HEK293T (cell line): ENCODE measurements around the gene CAPN13.

Experiments
- CTCF ChIA-PET: fragments of 350-600 bp; formaldehyde crosslinking; extraction: SDS; loops from one replicate; lab custom pipeline; 2021; ENCODE audit warnings: antibody characterized with exemption, inconsistent platforms; lab: Yijun Ruan, JAX
- POLR2A ChIA-PET: fragments of 350-600 bp; formaldehyde crosslinking; extraction: SDS; loops from one replicate; lab custom pipeline; 2020; ENCODE audit warnings: antibody characterized with exemption, inconsistent platforms; lab: Yijun Ruan, JAX
- DNase-seq: peaks from one replicate; pipeline ENCODE4 v3.0.0; 2012; ENCODE audit warnings: mixed read lengths; ENCODE audit errors: extremely low spot score
- ARNT ChIP-seq: fragments of 450-650 bp; IDR thresholded peaks from 2 replicates; pipeline ENCODE4 v1.6.1; 2017; ENCODE audit warnings: mild to moderate bottlenecking
- BHLHE40 ChIP-seq: fragments of 450-650 bp; IDR thresholded peaks from 2 replicates; pipeline ENCODE4 v1.6.1; 2016; ENCODE audit warnings: mild to moderate bottlenecking, moderate library complexity, borderline replicate concordance
- CTBP1 ChIP-seq: fragments of 450-650 bp; IDR thresholded peaks from 2 replicates; pipeline ENCODE4 v1.6.1; 2016; ENCODE audit warnings: borderline replicate concordance
- ELF4 ChIP-seq: fragments of 450-650 bp; IDR thresholded peaks from 2 replicates; pipeline ENCODE4 v1.6.1; 2017; ENCODE audit warnings: antibody characterized with exemption
- FOXA1 ChIP-seq: fragments of 450-650 bp; IDR thresholded peaks from 2 replicates; pipeline ENCODE4 v1.6.1; 2016; ENCODE audit warnings: mild to moderate bottlenecking
- FOXK2 ChIP-seq: fragments of 450-650 bp; IDR thresholded peaks from 2 replicates; pipeline ENCODE4 v1.6.1; 2016; ENCODE audit warnings: mild to moderate bottlenecking
- FOXM1 ChIP-seq: fragments of 450-650 bp; IDR thresholded peaks from 2 replicates; pipeline ENCODE4 v1.6.1; 2017; ENCODE audit warnings: mild to moderate bottlenecking, borderline replicate concordance
- HDGF ChIP-seq: fragments of 450-650 bp; IDR thresholded peaks from 2 replicates; pipeline ENCODE4 v1.6.1; 2017; ENCODE audit warnings: antibody characterized with exemption, borderline replicate concordance
- L3MBTL2 ChIP-seq: fragments of 450-650 bp; conservative IDR thresholded peaks from 2 replicates; pipeline ENCODE4 v1.6.1; 2016; ENCODE audit warnings: mild to moderate bottlenecking
- LEF1 ChIP-seq: fragments of 450-650 bp; IDR thresholded peaks from 2 replicates; pipeline ENCODE4 v1.6.1; 2017; ENCODE audit warnings: mild to moderate bottlenecking, borderline replicate concordance
- NFRKB ChIP-seq: fragments of 450-650 bp; IDR thresholded peaks from 2 replicates; pipeline ENCODE4 v1.6.1; 2016; ENCODE audit warnings: mild to moderate bottlenecking, moderate library complexity
- SP1 ChIP-seq: fragments of 450-650 bp; IDR thresholded peaks from 2 replicates; pipeline ENCODE4 v1.6.1; 2017
- SUZ12 ChIP-seq: fragments of 450-650 bp; IDR thresholded peaks from 2 replicates; pipeline ENCODE4 v1.6.1; 2016; ENCODE audit warnings: mild to moderate bottlenecking
- TARDBP ChIP-seq: fragments of 450-650 bp; IDR thresholded peaks from 2 replicates; pipeline ENCODE4 v1.6.1; 2016
- ZNF384 ChIP-seq: fragments of 450-650 bp; IDR thresholded peaks from 2 replicates; pipeline ENCODE4 v1.6.1; 2016
- TF ChIP-seq, protein P1 (sequence below): fragments of 450-650 bp; IDR thresholded peaks from 2 replicates; pipeline ENCODE4 v1.6.1; 2016

CAPN13 gene

DNA sequence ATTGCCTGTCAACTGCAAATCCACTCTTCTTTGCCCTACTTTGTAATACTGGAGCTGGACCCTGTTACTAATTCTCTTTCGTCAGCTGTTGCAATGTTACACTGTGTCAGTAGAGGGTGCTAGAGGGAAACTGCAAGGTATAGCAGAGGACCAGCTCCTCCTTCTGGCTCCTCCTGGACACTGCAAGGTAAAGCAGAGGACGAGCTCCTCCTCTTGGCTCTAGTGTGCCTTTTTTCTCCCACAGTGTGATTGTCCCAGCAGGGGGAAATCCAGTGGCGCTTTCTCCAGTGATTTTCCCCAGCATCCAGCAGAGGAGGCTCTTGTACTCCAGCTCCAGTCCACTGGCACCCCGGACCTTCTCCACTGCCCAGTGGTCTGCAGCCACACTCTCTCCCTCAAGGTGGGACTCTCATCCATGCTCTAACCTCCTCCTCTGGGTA is 95.6 kb downstream of the CAPN13 start:
- DNase-seq, result peak; percentile 72
- POLR2A ChIA-PET, result interaction anchor here (0.7 kb wide), 1 partner anchor 494 kb away, joined by 3 read pairs; no protein-coding TSS in a partner anchor
- TF ChIP-seq, protein P1, sequence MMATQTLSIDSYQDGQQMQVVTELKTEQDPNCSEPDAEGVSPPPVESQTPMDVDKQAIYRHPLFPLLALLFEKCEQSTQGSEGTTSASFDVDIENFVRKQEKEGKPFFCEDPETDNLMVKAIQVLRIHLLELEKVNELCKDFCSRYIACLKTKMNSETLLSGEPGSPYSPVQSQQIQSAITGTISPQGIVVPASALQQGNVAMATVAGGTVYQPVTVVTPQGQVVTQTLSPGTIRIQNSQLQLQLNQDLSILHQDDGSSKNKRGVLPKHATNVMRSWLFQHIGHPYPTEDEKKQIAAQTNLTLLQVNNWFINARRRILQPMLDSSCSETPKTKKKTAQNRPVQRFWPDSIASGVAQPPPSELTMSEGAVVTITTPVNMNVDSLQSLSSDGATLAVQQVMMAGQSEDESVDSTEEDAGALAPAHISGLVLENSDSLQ, result peak; percentile 35; the same call in 1 of the 2 replicates
- TF ChIP-seq ARNT, result no peak
- CTCF ChIA-PET, result interaction anchor here (0.5 to 4.2 kb wide), 32 partner anchors 9 to 622 kb away, joined by 3 to 56 read pairs (median 3); no protein-coding TSS in a partner anchor

- POLR2A ChIA-PET, result no interaction called here
- TF ChIP-seq LEF1, result no peak
- TF ChIP-seq, protein P1, result no peak
- TF ChIP-seq TARDBP, result no peak
- no peak for TF ChIP-seq L3MBTL2
- no peak for TF ChIP-seq NFRKB
- no peak for TF ChIP-seq ELF4
- TF ChIP-seq ARNT, result no peak
- no peak for TF ChIP-seq CTBP1
- TF ChIP-seq SP1, result no peak
- TF ChIP-seq FOXA1, result no peak
- TF ChIP-seq BHLHE40, result no peak
- no peak for TF ChIP-seq FOXM1
- no peak for TF ChIP-seq HDGF
- TF ChIP-seq SUZ12, result no peak
- no peak for TF ChIP-seq ZNF384
- no peak for TF ChIP-seq FOXK2
- CTCF ChIA-PET, result interaction anchor here (1.7 to 4.2 kb wide), 3 partner anchors 497 to 546 kb away, joined by 7 to 56 read pairs (median 53); no protein-coding TSS in a partner anchor
- DNase-seq, result no peak
Measured at GRCh38 chr2:30710461-30710860, 96.8 kb downstream of the CAPN13 start.

- TF ChIP-seq BHLHE40, result no peak
- TF ChIP-seq SUZ12, result no peak
- no peak for TF ChIP-seq TARDBP
- no peak for TF ChIP-seq CTBP1
- POLR2A ChIA-PET, result no interaction called here
Measured at GRCh38 chr2:30710016-30710415, 97.2 kb downstream of the CAPN13 start.

DNA sequence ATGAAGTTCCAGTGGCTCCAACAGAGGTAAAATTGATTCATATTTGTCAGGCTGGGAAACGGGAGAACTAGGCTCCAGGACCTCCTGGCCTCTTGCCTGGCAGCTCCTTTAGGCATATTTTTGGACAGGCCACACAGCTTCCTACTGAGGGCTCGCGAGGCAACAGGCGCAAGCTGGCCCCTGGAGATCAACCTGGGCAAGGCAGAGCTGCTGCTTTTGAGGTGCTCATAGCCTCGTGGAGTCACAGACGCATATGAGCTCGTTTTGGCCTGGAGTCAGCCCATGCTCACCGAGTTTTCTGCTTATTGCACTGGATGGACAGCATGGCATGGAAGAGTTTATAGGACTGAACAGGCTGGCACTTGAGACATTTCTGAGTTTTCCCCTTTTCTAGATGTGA is 97.7 kb downstream of the CAPN13 start:
- CTCF ChIA-PET, result interaction anchor here (0.7 to 4.2 kb wide), 3 partner anchors 14 to 545 kb away, joined by 3 to 56 read pairs (median 53); no protein-coding TSS in a partner anchor
- TF ChIP-seq FOXM1, result no peak
- TF ChIP-seq SP1, result no peak
- TF ChIP-seq SUZ12, result no peak
- no peak for TF ChIP-seq L3MBTL2
- TF ChIP-seq CTBP1, result no peak
- no peak for TF ChIP-seq TARDBP
- no peak for TF ChIP-seq NFRKB
- no peak for TF ChIP-seq LEF1
- TF ChIP-seq BHLHE40, result no peak
- DNase-seq, result no peak
- POLR2A ChIA-PET, result no interaction called here

More at GRCh38 chr2:30710016-30710415, 97.2 kb downstream of the CAPN13 start:
- CTCF ChIA-PET, result interaction anchor here (0.7 to 4.2 kb wide), 3 partner anchors 15 to 545 kb away, joined by 3 to 56 read pairs (median 53); no protein-coding TSS in a partner anchor
- DNase-seq, result no peak

- no peak for TF ChIP-seq ELF4
- TF ChIP-seq FOXA1, result no peak
- TF ChIP-seq LEF1, result no peak
- no peak for TF ChIP-seq HDGF
- TF ChIP-seq ZNF384, result no peak
- TF ChIP-seq FOXK2, result no peak
- TF ChIP-seq, protein P1, result no peak
- TF ChIP-seq BHLHE40, result no peak
- no peak for DNase-seq
- POLR2A ChIA-PET, result no interaction called here
- CTCF ChIA-PET, result interaction anchor here (3.8 to 4.2 kb wide), 2 partner anchors 500 to 544 kb away, joined by 53 to 56 read pairs; no protein-coding TSS in a partner anchor
Measured at GRCh38 chr2:30708491-30709290, 98.6 kb downstream of the CAPN13 start.

DNA sequence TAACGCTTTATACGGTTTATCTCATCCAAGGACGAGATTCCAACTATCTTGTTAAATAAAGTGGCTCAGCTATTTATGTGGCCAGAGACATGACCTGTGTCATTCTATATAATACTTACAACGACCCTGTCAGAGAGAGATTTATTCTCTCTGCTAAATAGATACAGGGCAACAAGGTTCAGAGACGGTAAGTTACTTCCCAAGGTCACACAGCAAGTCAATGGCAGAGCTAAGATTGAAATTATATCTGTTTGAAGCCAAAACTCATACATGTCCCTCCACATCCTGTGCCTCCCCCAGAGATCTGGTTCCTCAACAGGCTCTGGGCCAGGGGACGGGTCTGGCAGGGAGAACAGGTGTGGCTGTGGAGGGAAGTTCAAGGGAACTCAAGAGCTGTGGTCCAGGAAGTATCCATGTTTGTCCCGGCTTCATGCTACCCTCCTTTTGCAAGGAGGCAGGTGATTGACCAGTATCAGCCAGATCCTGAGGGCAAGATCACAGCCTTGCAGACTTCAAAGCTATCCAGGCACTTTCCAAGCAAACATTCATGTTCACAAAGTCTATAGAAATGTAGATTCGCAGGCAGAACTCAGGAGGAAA is 99.8 kb downstream of the CAPN13 start:
- POLR2A ChIA-PET, result no interaction called here
- no peak for TF ChIP-seq CTBP1
- no peak for TF ChIP-seq ZNF384
- TF ChIP-seq SUZ12, result no peak
- no peak for TF ChIP-seq SP1
- TF ChIP-seq FOXM1, result no peak
- TF ChIP-seq L3MBTL2, result no peak
- TF ChIP-seq BHLHE40, result no peak
- no peak for TF ChIP-seq ELF4
- TF ChIP-seq ARNT, result no peak
- no peak for TF ChIP-seq FOXA1
- no peak for TF ChIP-seq TARDBP
- no peak for TF ChIP-seq NFRKB
- TF ChIP-seq, protein P1, result no peak
- TF ChIP-seq LEF1, result no peak
- TF ChIP-seq FOXK2, result no peak
- TF ChIP-seq HDGF, result no peak
- CTCF ChIA-PET, result interaction anchor here (0.7 to 2.3 kb wide), 3 partner anchors 275 to 542 kb away, joined by 3 to 10 read pairs (median 6); no protein-coding TSS in a partner anchor
- no peak for DNase-seq
